GM23338 (cell line): Measurements from ENCODE around the gene PIGC. TPM values are rescaled to one million over a fixed set of nuclear protein-coding genes. Genes with fewer than 3 reads are reported as not detected.

ENCODE experiments used
- ATAC-seq: fragments of 200-7000 bp; cut with Tn5 transposase; 3 replicates; pipeline ENCODE4 v1.9.1; 2020
- DNase-seq: peaks from one replicate; pipeline ENCODE4 v3.0.0-alpha.2; 2015; ENCODE audit warnings: low spot score
- H2AFZ ChIP-seq: fragments of 200-600 bp; sonication (generic); 2 replicates; pipeline ENCODE4 v1.8.0; 2016; ENCODE audit warnings: antibody characterized with exemption, mild to moderate bottlenecking, moderate library complexity
- H3F3A ChIP-seq: fragments of 200-600 bp; sonication (generic); replicated peaks from 2 replicates; pipeline ENCODE4 v1.8.0; 2017; ENCODE audit warnings: antibody characterized with exemption, mixed run types, low read depth
- H3K27ac ChIP-seq: fragments of 200-600 bp; sonication (generic); 2 replicates; pipeline ENCODE4 v1.6.1; 2016; ENCODE audit warnings: low read depth
- H3K27me3 ChIP-seq: fragments of 200-600 bp; sonication (generic); 2 replicates; pipeline ENCODE4 v1.8.0; 2016; ENCODE audit warnings: mild to moderate bottlenecking, mixed run types, moderate library complexity; ENCODE audit not compliant: insufficient read depth
- H3K36me3 ChIP-seq: fragments of 200-600 bp; sonication (generic); 2 replicates; pipeline ENCODE4 v1.8.0; 2016; ENCODE audit warnings: mild to moderate bottlenecking; ENCODE audit not compliant: insufficient read depth
- H3K4me1 ChIP-seq: fragments of 200-600 bp; sonication (generic); 2 replicates; pipeline ENCODE4 v1.8.0; 2016; ENCODE audit warnings: mild to moderate bottlenecking, moderate library complexity; ENCODE audit not compliant: insufficient read depth
- H3K4me2 ChIP-seq: fragments of 200-600 bp; sonication (generic); 2 replicates; pipeline ENCODE4 v1.7.1; 2017; ENCODE audit warnings: mixed run types
- H3K4me3 ChIP-seq: fragments of 200-600 bp; sonication (generic); 2 replicates; pipeline ENCODE4 v1.6.1; 2016; ENCODE audit warnings: mixed run types
- H3K79me2 ChIP-seq: fragments of 200-600 bp; sonication (generic); replicated peaks from 2 replicates; pipeline ENCODE4 v1.8.0; 2017; ENCODE audit warnings: mild to moderate bottlenecking; ENCODE audit not compliant: insufficient read depth
- H3K9me2 ChIP-seq: fragments of 200-600 bp; sonication (generic); 2 replicates; pipeline ENCODE4 v1.8.0; 2017; ENCODE audit not compliant: insufficient read depth
- H4K20me1 ChIP-seq: fragments of 200-600 bp; sonication (generic); replicated peaks from 2 replicates; pipeline ENCODE4 v1.8.0; 2017; ENCODE audit warnings: mild to moderate bottlenecking; ENCODE audit not compliant: insufficient read depth
- H3K27ac Mint-ChIP-seq: 2 replicates; pipeline ENCODE4 v1.8.0; 2020; ENCODE audit warnings: inconsistent platforms, mild to moderate bottlenecking, moderate library complexity, mixed read lengths
- H3K27me3 Mint-ChIP-seq: 3 replicates; pipeline ENCODE4 v1.8.0; 2022; ENCODE audit warnings: low read depth, mild to moderate bottlenecking, moderate library complexity, mixed read lengths, inconsistent platforms; ENCODE audit not compliant: insufficient read depth, poor library complexity
- H3K36me3 Mint-ChIP-seq: 3 replicates; pipeline ENCODE4 v1.8.0; 2021; ENCODE audit warnings: low read depth, mild to moderate bottlenecking, inconsistent platforms, moderate library complexity, mixed read lengths
- H3K4me1 Mint-ChIP-seq: 3 replicates; pipeline ENCODE4 v1.8.0; 2020; ENCODE audit warnings: mild to moderate bottlenecking, inconsistent platforms, mixed read lengths
- H3K4me3 Mint-ChIP-seq: 3 replicates; pipeline ENCODE4 v1.8.0; 2021; ENCODE audit warnings: moderate library complexity, mild to moderate bottlenecking, inconsistent platforms, mixed read lengths
- H3K9me3 Mint-ChIP-seq: 3 replicates; pipeline ENCODE4 v1.8.0; 2020; ENCODE audit warnings: moderate library complexity, mild to moderate bottlenecking, inconsistent platforms, mixed read lengths
- CTCF ChIP-seq, 2 experiments: fragments of 200-600 bp in 1 of 2; sonication (generic) in 1 of 2; conservative IDR thresholded peaks; 2 replicates each; pipeline versions ENCODE4 v1.5.1 to v1.6.1; 2016 to 2017; ENCODE audit warnings: antibody characterized with exemption in 2 of 2, low read depth in 2 of 2, mild to moderate bottlenecking in 2 of 2, moderate library complexity in 1 of 2
- JUNB ChIP-seq: IDR thresholded peaks from one replicate; pipeline ENCODE4 v1.6.1; 2016; ENCODE audit warnings: antibody characterized with exemption; ENCODE audit not compliant: unreplicated experiment
- POLR2AphosphoS5 ChIP-seq: IDR thresholded peaks from 2 replicates; pipeline ENCODE4 v1.6.1; 2016; ENCODE audit warnings: antibody characterized with exemption, low read depth
- REST ChIP-seq: IDR thresholded peaks from one replicate; pipeline ENCODE4 v1.6.1; 2018; ENCODE audit warnings: antibody characterized with exemption; ENCODE audit not compliant: unreplicated experiment
- STAT1 ChIP-seq: IDR thresholded peaks from one replicate; pipeline ENCODE4 v1.6.1; 2016; ENCODE audit warnings: antibody characterized with exemption; ENCODE audit not compliant: unreplicated experiment
- ZNF331 ChIP-seq: fragments of 250-450 bp; sonication (Bioruptor Pico); IDR thresholded peaks from 2 replicates; pipeline ENCODE4 v1.5.0; 2020; ENCODE audit warnings: low read depth, mild to moderate bottlenecking, moderate library complexity
- polyA plus RNA-seq: library from polyadenylated mRNA; unstranded; fragments of >200 nt; fragmentation: Nextera tagmentation; extraction: Ambion mirVana; gene quantifications from 2 replicates; pipeline ENCODE4 v1.2.1, GENCODE V29; 2016
- total RNA-seq: library from RNA; depleted of rRNA; stranded (reverse); fragments of >200 nt; shearing (Covaris generic); gene quantifications from 2 replicates; pipeline ENCODE4 v1.2.3, GENCODE V29; 2014

The PIGC gene
- total and polyA plus RNA-seq, 2 experiments from 2014 or later: 22.5 to 28.1 TPM

GRCh38 chr1:172399756-172400721, 43.8 kb downstream of the PIGC start:
- Histone ChIP-seq H2AFZ (peak overlapping the region; percentile 70; the same call in 1 of the 2 replicates), H4K20me1 (no peaks in the 10 kb centered on the region), H3K36me3 (no peaks in the 10 kb centered on the region), H3K27ac (0 out of 2 replicates have a peak overlapping the region, but pooled peaks have one; percentile 9), H3K27me3 (no peaks in the 10 kb centered on the region), H3F3A (no peaks in the 10 kb centered on the region), H3K4me2 (no peak overlapping the region), H3K79me2 (no peaks in the 10 kb centered on the region), H3K4me3 (no peak overlapping the region), H3K4me1 (peaks cover 25% of the 10 kb centered on the region), H3K9me2 (no peaks in the 10 kb centered on the region)
- H3K4me1 Mint-ChIP-seq: peaks cover 33% of the 10 kb centered on the region
- H3K27ac Mint-ChIP-seq: peak overlapping the region; percentile 83
- H3K9me3 Mint-ChIP-seq: no peaks in the 10 kb centered on the region
- TF ChIP-seq JUNB: no peak
- H3K4me3 Mint-ChIP-seq: no peak overlapping the region
- no peaks in the 10 kb centered on the region for H3K27me3 Mint-ChIP-seq
- DNase-seq (no peak), ATAC-seq (peak; percentile 49)
- H3K36me3 Mint-ChIP-seq: no peaks in the 10 kb centered on the region

GRCh38 chr1:172398970-172399755, 44.7 kb downstream of the PIGC start:
- Histone ChIP-seq H3K27ac (no peak overlapping the region), H3K4me3 (no peak overlapping the region), H3K27me3 (no peaks in the 10 kb centered on the region), H3K4me2 (peak overlapping the region; percentile 25; the same call in 1 of the 2 replicates), H3K79me2 (no peaks in the 10 kb centered on the region), H3K9me2 (no peaks in the 10 kb centered on the region), H4K20me1 (no peaks in the 10 kb centered on the region), H3K4me1 (peaks cover 30% of the 10 kb centered on the region), H3K36me3 (no peaks in the 10 kb centered on the region), H3F3A (no peaks in the 10 kb centered on the region), H2AFZ (peak overlapping the region; percentile 77)
- TF ChIP-seq CTCF (conservative IDR thresholded peaks at IDR 0.05; ENCODE audit: low read depth in 2 of 2) (peak; percentile 49 to 83), POLR2AphosphoS5 (no peak), ZNF331 (CRISPR knock-in tag) (no peak), STAT1 (no peak), REST (no peak)
- DNase-seq: peak; percentile 37
- H3K36me3 Mint-ChIP-seq: no peaks in the 10 kb centered on the region
- H3K4me3 Mint-ChIP-seq: no peak overlapping the region
- no peaks in the 10 kb centered on the region; the same call in 2 of the 3 replicates for H3K9me3 Mint-ChIP-seq
- H3K27ac Mint-ChIP-seq: 0 out of 2 replicates have a peak overlapping the region, but pooled peaks have one; percentile 81
- ATAC-seq: peak; percentile 40; the same call in 2 of the 3 replicates
- H3K27me3 Mint-ChIP-seq: no peaks in the 10 kb centered on the region
- H3K4me1 Mint-ChIP-seq: peaks cover 42% of the 10 kb centered on the region
